Hepatocyte (in vitro differentiated cells): ENCODE data around the gene DAND5.

Experiments used
- CTCF ChIP-seq: fragments of 200-600 bp; sonication (generic); IDR thresholded peaks from 2 replicates; pipeline ENCODE4 v1.5.1; 2016; ENCODE audit warnings: antibody characterized with exemption, mild to moderate bottlenecking; ENCODE audit not compliant: poor library complexity
- EZH2 ChIP-seq: fragments of 200-600 bp; sonication (generic); IDR thresholded peaks from 2 replicates; pipeline ENCODE4 v1.6.1; 2016; ENCODE audit warnings: antibody characterized with exemption, mild to moderate bottlenecking, borderline replicate concordance

GRCh38 chr19:12946092-12946721 is 23.2 kb upstream of the DAND5 start:
- TF ChIP-seq CTCF, result no peak
- no peak for TF ChIP-seq EZH2
